ENCODE results near the gene TRIM48. TPM values are rescaled to one million over a fixed set of nuclear protein-coding genes. Genes with fewer than 3 reads are reported as not detected.

TRIM48 gene
- total and polyA plus RNA-seq, 2 donors (not counting 3 experiments of a cell fraction or from before 2014, with no cell fraction given), result not detected

DNA sequence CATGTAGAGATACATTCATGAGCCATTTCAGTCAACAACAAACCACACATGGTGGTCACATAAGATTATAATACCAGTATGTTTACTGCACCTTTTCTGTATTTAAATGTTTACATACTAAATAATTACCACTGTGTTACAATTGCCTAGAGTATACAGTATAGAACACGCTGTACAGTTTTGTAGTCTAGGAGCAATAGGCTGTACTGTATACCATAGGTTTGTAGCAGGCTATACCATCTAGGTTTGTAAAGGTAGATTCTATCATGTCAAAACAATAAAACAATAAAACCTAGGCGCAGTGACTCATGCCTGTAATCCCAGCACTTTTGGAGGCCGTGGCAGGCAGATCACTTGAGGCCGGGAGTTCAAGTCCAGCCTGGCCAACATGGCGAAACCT lies 1.1 kb downstream of the TRIM48 start:
- no TSS peak for BruUV-seq (replicated peaks)
- CTCF ChIA-PET, result no interaction called here
- H4K20me1 ChIP-seq (replicated peaks; ENCODE audit: control insufficient read depth, extremely low read depth, insufficient read depth, low read length), result no peaks in the 10 kb centered on the region
- no peaks in the 10 kb centered on the region for H3K9me1 ChIP-seq (replicated peaks; ENCODE audit: control insufficient read depth, extremely low read depth, insufficient read depth, low read length)
- no peak overlapping the region for H3K9ac ChIP-seq (replicated peaks; ENCODE audit: extremely low read depth, insufficient read depth, low read length)
- H3K27me3 ChIP-seq (ENCODE audit: control insufficient read depth in 2 of 2, insufficient read depth in 2 of 2, low read length in 2 of 2), result no peaks in the 10 kb centered on the region
- H3K4me1 ChIP-seq (ENCODE audit: control insufficient read depth, extremely low read depth, insufficient read depth, low read length), result no peaks in the 10 kb centered on the region
- no peak overlapping the region for H3K4me2 ChIP-seq (ENCODE audit: insufficient read depth, low read length)
- FAIRE-seq (no peak), DNase-seq (ENCODE audit: low read depth, low spot score) (no peak)
- dilution Hi-C loops (cut with MboI; ENCODE audit: extremely low pct_ligation_motif_present, low sequenced_read_pairs) (no loop called here), intact Hi-C loops (cut with micrococcal nuclease) (no loop called here)
- no peaks in the 10 kb centered on the region for H3K79me2 ChIP-seq (ENCODE audit: control insufficient read depth, insufficient read depth, low read length)
- POLR2A ChIA-PET, result no interaction called here
- H3K9me3 ChIP-seq (replicated peaks; ENCODE audit: control insufficient read depth, insufficient read depth, low read length), result no peaks in the 10 kb centered on the region
- H2AFZ ChIP-seq (ENCODE audit: low read depth, low read length), result no peak overlapping the region
- no peak overlapping the region for H3K27ac ChIP-seq (ENCODE audit: insufficient read depth, low read depth, low read length)
- TF ChIP-seq MYC (IDR thresholded peaks at IDR 0.05; ENCODE audit: low read depth, low read length), result no peak
- H3K4me3 ChIP-seq (replicated peaks in 1 of 3; ENCODE audit: insufficient read depth in 1 of 3, low read depth in 1 of 3, low read length in 3 of 3), result no peak overlapping the region
- H3K36me3 ChIP-seq (ENCODE audit: control insufficient read depth in 2 of 2, extremely low read depth in 1 of 2, insufficient read depth in 2 of 2, low read length in 2 of 2), result no peaks in the 10 kb centered on the region

Small RNAs within 50 kb of the gene (small RNA-seq; reads per million reads assigned to genes)
- not detected for gene AP005597.4 (ENCODE audit: insufficient read depth, insufficient read length, low read depth, low replicate concordance)

Other genes starting within 250 kb of the TRIM48 start
- not detected in 2 replicates for gene OR4A16, start 81.0 kb downstream of the TRIM48 start, total RNA-seq
- gene OR4A16, start 81.0 kb downstream of the TRIM48 start, polyA plus RNA-seq, result not detected in 2 replicates
- gene OR4A15, start 105.8 kb downstream of the TRIM48 start, total RNA-seq, result not detected in 2 replicates
- gene OR4A15, start 105.8 kb downstream of the TRIM48 start, polyA plus RNA-seq, result not detected in 2 replicates